Prostate gland (tissue), 2 donors: Measurements from ENCODE around the gene FOLR2.

Experiments
- CTCF ChIP-seq, 4 experiments: fragments of 200-600 bp in 2 of 4; fragments of 450-650 bp in 2 of 4; sonication (generic) in 2 of 4; IDR thresholded peaks; 1 replicate in 3 of 4; 2 replicates in 1 of 4; pipeline ENCODE4 v1.5.1; 2016 to 2019; ENCODE audit warnings: antibody characterized with exemption in 4 of 4, mild to moderate bottlenecking in 2 of 4, moderate library complexity in 2 of 4
- POLR2AphosphoS5 ChIP-seq: sonication (generic); formaldehyde crosslinking; IDR thresholded peaks from one replicate; pipeline ENCODE4 v1.6.1; 2017; ENCODE audit warnings: antibody characterized with exemption

GRCh38 chr11:72267956-72268617 is 51.5 kb downstream of the FOLR2 start:
- no peak for TF ChIP-seq CTCF (IDR thresholded peaks at IDR 0.05)
- no peak for TF ChIP-seq POLR2AphosphoS5
